ENCODE results near the gene HIVEP2.

Gene HIVEP2

DNA sequence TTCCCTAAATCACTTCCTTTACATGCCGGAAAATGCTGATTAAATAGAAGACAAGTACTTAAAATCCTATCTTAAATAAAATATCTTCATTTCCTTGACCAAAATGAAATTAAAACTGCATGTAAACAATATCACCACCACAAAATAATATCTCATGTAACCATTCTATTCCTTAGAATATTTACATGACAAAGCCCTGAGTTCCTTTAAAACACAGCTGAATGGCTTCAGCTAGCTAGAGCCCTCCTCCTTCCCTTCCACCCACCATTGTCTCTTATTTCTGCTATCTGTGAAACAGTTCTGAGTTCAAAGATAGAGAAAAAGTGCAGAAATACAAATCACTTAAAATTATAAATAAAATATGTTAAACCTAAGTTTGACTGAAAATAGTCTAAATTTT lies 103.1 kb downstream of the HIVEP2 start:
- no peak for DNase-seq (ENCODE audit: low read depth)
- no peak overlapping the region for H3K4me3 ChIP-seq (replicated peaks; ENCODE audit: low read depth, low read length)

DNA sequence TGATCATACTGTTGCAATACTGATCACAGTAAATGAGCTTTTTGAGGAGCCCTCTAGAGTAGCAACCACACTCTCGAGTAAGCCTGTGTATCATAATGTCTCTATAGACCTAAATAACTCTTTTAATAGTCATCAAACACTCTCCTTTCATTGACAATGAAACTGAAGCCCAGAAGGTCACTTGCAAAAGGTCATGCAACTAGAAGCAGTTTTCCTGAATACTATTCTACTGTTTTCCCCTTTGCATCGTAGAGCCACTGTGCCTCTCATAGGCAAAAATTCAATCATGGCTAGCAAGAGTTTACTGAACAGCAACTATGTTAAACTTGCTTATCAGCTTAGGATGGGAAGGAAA lies 105.3 kb downstream of the HIVEP2 start:
- no peak overlapping the region for H3K4me3 ChIP-seq (replicated peaks; ENCODE audit: low read depth, low read length)
- DNase-seq (ENCODE audit: low read depth), result no peak
- TF ChIP-seq, protein P1, sequence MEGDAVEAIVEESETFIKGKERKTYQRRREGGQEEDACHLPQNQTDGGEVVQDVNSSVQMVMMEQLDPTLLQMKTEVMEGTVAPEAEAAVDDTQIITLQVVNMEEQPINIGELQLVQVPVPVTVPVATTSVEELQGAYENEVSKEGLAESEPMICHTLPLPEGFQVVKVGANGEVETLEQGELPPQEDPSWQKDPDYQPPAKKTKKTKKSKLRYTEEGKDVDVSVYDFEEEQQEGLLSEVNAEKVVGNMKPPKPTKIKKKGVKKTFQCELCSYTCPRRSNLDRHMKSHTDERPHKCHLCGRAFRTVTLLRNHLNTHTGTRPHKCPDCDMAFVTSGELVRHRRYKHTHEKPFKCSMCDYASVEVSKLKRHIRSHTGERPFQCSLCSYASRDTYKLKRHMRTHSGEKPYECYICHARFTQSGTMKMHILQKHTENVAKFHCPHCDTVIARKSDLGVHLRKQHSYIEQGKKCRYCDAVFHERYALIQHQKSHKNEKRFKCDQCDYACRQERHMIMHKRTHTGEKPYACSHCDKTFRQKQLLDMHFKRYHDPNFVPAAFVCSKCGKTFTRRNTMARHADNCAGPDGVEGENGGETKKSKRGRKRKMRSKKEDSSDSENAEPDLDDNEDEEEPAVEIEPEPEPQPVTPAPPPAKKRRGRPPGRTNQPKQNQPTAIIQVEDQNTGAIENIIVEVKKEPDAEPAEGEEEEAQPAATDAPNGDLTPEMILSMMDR (IDR thresholded peaks at IDR 0.05; ENCODE audit: low read length, missing control alignments), result no peak

More for the DNA sequence above, 103.1 kb downstream of the HIVEP2 start:
- TF ChIP-seq, protein P1 (IDR thresholded peaks at IDR 0.05; ENCODE audit: low read length, missing control alignments), result no peak

DNA sequence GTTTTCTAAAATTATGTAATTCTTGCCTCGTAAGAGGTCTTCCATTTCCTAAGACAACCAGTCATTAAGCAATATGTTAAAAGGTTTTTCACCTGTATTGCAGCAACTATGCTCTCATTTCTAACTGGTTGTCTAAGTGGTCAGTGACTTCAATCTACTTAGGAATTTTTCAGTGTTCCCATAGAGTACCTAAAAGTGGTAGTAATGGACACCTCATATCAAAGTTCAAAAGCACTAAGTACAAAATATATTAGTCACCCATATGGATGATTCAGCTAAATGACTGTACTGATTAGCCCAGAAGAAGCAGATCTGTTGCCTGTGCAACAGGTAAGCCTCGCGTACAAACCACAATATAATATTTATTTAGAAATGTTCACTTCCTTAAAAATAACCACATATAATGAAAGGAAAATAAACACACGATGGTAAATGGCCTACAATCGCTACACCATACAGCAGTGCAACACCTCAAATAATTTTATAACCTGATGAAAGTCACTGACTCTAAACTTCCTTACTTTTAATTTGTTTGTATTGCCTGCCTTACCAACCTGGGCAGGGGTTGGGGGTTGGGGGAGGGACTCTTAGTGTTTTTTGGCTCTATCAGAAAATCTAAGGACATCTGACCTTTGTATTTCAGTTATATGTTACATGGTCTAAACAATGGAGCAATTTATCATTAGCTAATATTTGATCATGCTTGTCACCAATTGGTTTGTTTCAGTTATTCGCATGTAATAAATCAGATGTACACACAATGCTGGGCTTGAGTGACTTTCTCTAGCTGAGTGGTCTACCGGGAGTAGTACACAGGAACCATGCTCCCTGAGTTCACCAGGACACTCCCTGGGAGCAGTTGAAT lies 105.9 kb downstream of the HIVEP2 start:
- TF ChIP-seq, protein P1 (IDR thresholded peaks at IDR 0.05; ENCODE audit: low read length, missing control alignments), result no peak
- no peak for DNase-seq (ENCODE audit: low read depth)
- no peak overlapping the region for H3K4me3 ChIP-seq (replicated peaks; ENCODE audit: low read depth, low read length)

- DNase-seq (ENCODE audit: low read depth), result no peak
- TF ChIP-seq, protein P1 (IDR thresholded peaks at IDR 0.05; ENCODE audit: low read length, missing control alignments), result no peak
Observed at GRCh38 chr6:142835787-142836535, 109.0 kb downstream of the HIVEP2 start.

GRCh38 chr6:142834853-142835252 lies 110.1 kb downstream of the HIVEP2 start:
- no peak for DNase-seq (ENCODE audit: low read depth)
- no peak overlapping the region for H3K4me3 ChIP-seq (replicated peaks; ENCODE audit: low read depth, low read length)
- TF ChIP-seq, protein P1 (IDR thresholded peaks at IDR 0.05; ENCODE audit: low read length, missing control alignments), result no peak

More at GRCh38 chr6:142835787-142836535, 109.0 kb downstream of the HIVEP2 start:
- H3K4me3 ChIP-seq (replicated peaks; ENCODE audit: low read depth, low read length), result no peak overlapping the region

GRCh38 chr6:142833798-142834197 lies 111.2 kb downstream of the HIVEP2 start:
- H3K4me3 ChIP-seq (replicated peaks; ENCODE audit: low read depth, low read length), result no peak overlapping the region
- no peak for DNase-seq (ENCODE audit: low read depth)
- TF ChIP-seq, protein P1 (IDR thresholded peaks at IDR 0.05; ENCODE audit: low read length, missing control alignments), result no peak
